Keratinocyte (primary cell): ENCODE measurements around the gene SPAG6. TPM values are rescaled to one million over a fixed set of nuclear protein-coding genes. Genes with fewer than 3 reads are reported as not detected.

Source experiments
- DNase-seq: peaks from one replicate; pipeline ENCODE4 v3.0.0-alpha.2; 2011; ENCODE audit warnings: low read depth, missing footprints, low spot score
- FAIRE-seq: peaks from 2 replicates; lab custom pipeline; 2011; peaks lifted over from hg19 to GRCh38; lab: Jason Lieb, UNC
- H2AFZ ChIP-seq: 2 replicates; pipeline ENCODE4 v1.6.0; 2012; ENCODE audit warnings: low read length, control low read depth, inconsistent platforms; ENCODE audit not compliant: control insufficient read depth
- H3K27ac ChIP-seq: 2 replicates; pipeline ENCODE4 v1.5.1; 2011; ENCODE audit warnings: low read length; ENCODE audit not compliant: control insufficient read depth, insufficient read depth
- H3K27me3 ChIP-seq: 3 replicates; pipeline ENCODE4 v1.6.0; 2011; ENCODE audit warnings: low read length; ENCODE audit not compliant: control insufficient read depth, insufficient read depth; ENCODE audit errors: extremely low read depth
- H3K36me3 ChIP-seq, 2 experiments: 2 replicates in 1 of 2; 3 replicates in 1 of 2; pipeline ENCODE4 v1.5.1; 2011; ENCODE audit warnings: low read length in 2 of 2, mild to moderate bottlenecking in 1 of 2; ENCODE audit not compliant: control insufficient read depth in 2 of 2, insufficient read depth in 2 of 2; ENCODE audit errors: extremely low read depth in 1 of 2
- H3K4me1 ChIP-seq: 3 replicates; pipeline ENCODE4 v1.5.1; 2011; ENCODE audit warnings: low read length; ENCODE audit not compliant: control insufficient read depth, insufficient read depth; ENCODE audit errors: extremely low read depth
- H3K4me2 ChIP-seq: 3 replicates; pipeline ENCODE4 v1.6.0; 2011; ENCODE audit warnings: low read depth, low read length; ENCODE audit not compliant: control insufficient read depth, insufficient read depth; ENCODE audit errors: extremely low read depth
- H3K4me3 ChIP-seq, 3 experiments: fragments of 200-600 bp in 1 of 3; sonication (generic) in 1 of 3; 2 replicates in 2 of 3; 3 replicates in 1 of 3; pipeline ENCODE4 v1.5.1; 2011 to 2016; ENCODE audit warnings: low read length in 3 of 3, mild to moderate bottlenecking in 3 of 3, control low read depth in 2 of 3, inconsistent platforms in 1 of 3, low read depth in 1 of 3, mixed read lengths in 1 of 3, mixed run types in 1 of 3, moderate library complexity in 1 of 3; ENCODE audit not compliant: control insufficient read depth in 2 of 3, insufficient read depth in 2 of 3; ENCODE audit errors: extremely low read depth in 1 of 3
- H3K79me2 ChIP-seq: 2 replicates; pipeline ENCODE4 v1.6.0; 2012; ENCODE audit warnings: low read length; ENCODE audit not compliant: control insufficient read depth, insufficient read depth
- H3K9ac ChIP-seq: 3 replicates; pipeline ENCODE4 v1.6.0; 2011; ENCODE audit warnings: low read length; ENCODE audit not compliant: control insufficient read depth, insufficient read depth; ENCODE audit errors: extremely low read depth
- H3K9me1 ChIP-seq: 3 replicates; pipeline ENCODE4 v1.6.0; 2011; ENCODE audit warnings: low read length; ENCODE audit not compliant: control insufficient read depth, insufficient read depth; ENCODE audit errors: extremely low read depth
- H3K9me3 ChIP-seq: 2 replicates; pipeline ENCODE4 v1.5.1; 2012; ENCODE audit warnings: low read depth, low read length; ENCODE audit not compliant: control insufficient read depth
- H4K20me1 ChIP-seq: 3 replicates; pipeline ENCODE4 v1.6.0; 2011; ENCODE audit warnings: low read length; ENCODE audit not compliant: control insufficient read depth, insufficient read depth; ENCODE audit errors: extremely low read depth
- EZH2 ChIP-seq: IDR thresholded peaks from one replicate; pipeline ENCODE4 v1.6.1; 2012; ENCODE audit warnings: inconsistent platforms, mild to moderate bottlenecking, low read length, moderate library complexity
- dilution Hi-C: fragments of 300-500 bp; cut with MboI; formaldehyde crosslinking; loops from one replicate; pipeline ENCODE4 v1.7.0; 2020; ENCODE audit warnings: low sequenced_read_pairs; ENCODE audit not compliant: extremely low pct_ligation_motif_present
- polyA plus RNA-seq, 5 experiments: library from polyadenylated mRNA; depleted of rRNA in 3 of 5; stranded (reverse) in 3 of 5; stranded (forward) in 1 of 5; unstranded in 1 of 5; fragments of >200 nt; gene quantifications; 1 replicate in 1 of 5; 2 replicates in 3 of 5; 3 replicates in 1 of 5; pipeline versions ENCODE4 v1.2.1 to v1.2.3, GENCODE V29; 2011 to 2012; ENCODE audit warnings: missing spikeins in 2 of 5, low read depth in 1 of 5, low replicate concordance in 1 of 5
- TF ChIP-seq, protein P1 (sequence below), 3 experiments: IDR thresholded peaks in 1 of 3; conservative IDR thresholded peaks in 1 of 3; optimal IDR thresholded peaks in 1 of 3; 2 replicates in 2 of 3; 3 replicates in 1 of 3; pipeline versions ENCODE3 to v1.5.1; 2011; ENCODE audit warnings: low read length in 3 of 3, mild to moderate bottlenecking in 3 of 3, moderate library complexity in 2 of 3, control low read depth in 1 of 3, inconsistent platforms in 1 of 3; ENCODE audit not compliant: insufficient read depth in 2 of 3; ENCODE audit errors: extremely low read depth in 1 of 3

The SPAG6 gene
- polyA plus RNA-seq, 1 donor (not counting 4 experiments of a cell fraction or from before 2014, with no cell fraction given) = not detected

DNA sequence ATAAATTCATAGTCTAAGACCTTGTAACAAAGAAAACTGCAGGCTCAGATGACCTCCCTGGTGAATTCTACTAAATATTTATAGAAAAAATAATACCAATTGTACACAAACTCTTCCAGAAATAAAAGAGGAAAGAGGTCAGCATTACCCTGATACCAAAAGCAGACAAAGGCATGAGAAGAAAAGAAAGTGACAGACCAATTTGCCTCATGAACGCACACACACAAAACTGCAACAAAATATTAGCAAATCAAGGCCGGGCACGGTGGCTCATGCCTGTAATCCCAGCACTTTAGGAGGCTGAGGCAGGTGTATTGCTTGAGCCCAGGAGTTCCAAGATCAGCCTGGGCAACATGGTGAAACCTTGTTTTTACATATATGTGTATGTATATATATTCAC is 41.8 kb upstream of the SPAG6 start:
- no peaks in the 10 kb centered on the region for H3K9me3 ChIP-seq
- H3K79me2 ChIP-seq = no peaks in the 10 kb centered on the region
- dilution Hi-C loops = no loop called here
- H3K9ac ChIP-seq = no peak overlapping the region
- H3K4me2 ChIP-seq = no peak overlapping the region
- no peaks in the 10 kb centered on the region for H3K36me3 ChIP-seq
- no peaks in the 10 kb centered on the region for H3K4me1 ChIP-seq
- H4K20me1 ChIP-seq = no peaks in the 10 kb centered on the region
- FAIRE-seq (no peak), DNase-seq (no peak)
- H3K4me3 ChIP-seq = no peak overlapping the region
- no peaks in the 10 kb centered on the region for H3K9me1 ChIP-seq
- TF ChIP-seq, protein P1, sequence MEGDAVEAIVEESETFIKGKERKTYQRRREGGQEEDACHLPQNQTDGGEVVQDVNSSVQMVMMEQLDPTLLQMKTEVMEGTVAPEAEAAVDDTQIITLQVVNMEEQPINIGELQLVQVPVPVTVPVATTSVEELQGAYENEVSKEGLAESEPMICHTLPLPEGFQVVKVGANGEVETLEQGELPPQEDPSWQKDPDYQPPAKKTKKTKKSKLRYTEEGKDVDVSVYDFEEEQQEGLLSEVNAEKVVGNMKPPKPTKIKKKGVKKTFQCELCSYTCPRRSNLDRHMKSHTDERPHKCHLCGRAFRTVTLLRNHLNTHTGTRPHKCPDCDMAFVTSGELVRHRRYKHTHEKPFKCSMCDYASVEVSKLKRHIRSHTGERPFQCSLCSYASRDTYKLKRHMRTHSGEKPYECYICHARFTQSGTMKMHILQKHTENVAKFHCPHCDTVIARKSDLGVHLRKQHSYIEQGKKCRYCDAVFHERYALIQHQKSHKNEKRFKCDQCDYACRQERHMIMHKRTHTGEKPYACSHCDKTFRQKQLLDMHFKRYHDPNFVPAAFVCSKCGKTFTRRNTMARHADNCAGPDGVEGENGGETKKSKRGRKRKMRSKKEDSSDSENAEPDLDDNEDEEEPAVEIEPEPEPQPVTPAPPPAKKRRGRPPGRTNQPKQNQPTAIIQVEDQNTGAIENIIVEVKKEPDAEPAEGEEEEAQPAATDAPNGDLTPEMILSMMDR (optimal IDR thresholded peaks at IDR 0.05 in 1 of 3, IDR thresholded peaks at IDR 0.05 in 1 of 3, conservative IDR thresholded peaks at IDR 0.05 in 1 of 3; ENCODE audit: extremely low read depth in 1 of 3, insufficient read depth in 2 of 3, low read length in 3 of 3) = no peak
- no peak for TF ChIP-seq EZH2
- no peak overlapping the region for H2AFZ ChIP-seq
- H3K27ac ChIP-seq = no peak overlapping the region
- H3K27me3 ChIP-seq = no peaks in the 10 kb centered on the region

DNA sequence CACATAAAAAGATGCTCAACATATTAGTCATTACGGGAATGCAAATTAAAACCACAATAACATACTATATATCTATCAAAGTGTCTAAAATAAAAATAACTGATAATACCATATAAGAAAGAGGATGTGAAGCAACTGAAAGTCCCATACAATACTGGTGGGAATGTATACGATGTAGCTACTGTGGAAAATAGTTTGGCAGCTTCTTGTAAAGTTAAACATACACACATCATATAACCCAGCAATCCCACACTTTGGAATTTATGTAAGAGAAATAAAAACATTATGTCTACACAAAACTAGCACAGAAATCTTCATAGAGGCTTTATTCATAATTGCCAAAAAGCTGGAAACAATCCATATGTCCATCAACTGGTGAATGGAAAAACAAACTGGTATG is 39.6 kb upstream of the SPAG6 start:
- Histone ChIP-seq H3K9ac (no peak overlapping the region), H3K4me1 (no peaks in the 10 kb centered on the region), H4K20me1 (no peaks in the 10 kb centered on the region), H3K9me3 (no peaks in the 10 kb centered on the region), H3K79me2 (no peaks in the 10 kb centered on the region), H2AFZ (no peak overlapping the region), H3K9me1 (no peaks in the 10 kb centered on the region), H3K27me3 (no peaks in the 10 kb centered on the region), H3K36me3 (no peaks in the 10 kb centered on the region), H3K27ac (no peak overlapping the region), H3K4me3 (no peak overlapping the region), H3K4me2 (no peak overlapping the region)
- dilution Hi-C loops = no loop called here
- TF ChIP-seq, protein P1 (optimal IDR thresholded peaks at IDR 0.05 in 1 of 3, IDR thresholded peaks at IDR 0.05 in 1 of 3, conservative IDR thresholded peaks at IDR 0.05 in 1 of 3; ENCODE audit: extremely low read depth in 1 of 3, insufficient read depth in 2 of 3, low read length in 3 of 3) = no peak
- TF ChIP-seq EZH2 = no peak
- DNase-seq (no peak), FAIRE-seq (no peak)
